DND-41 (cell line): ENCODE measurements around the gene TAF13.
A peak's percentile ranks its signal among the peaks of the same experiment; 100 is the strongest.

Experiments
- ATAC-seq: fragments of 200-7000 bp; cut with Tn5 transposase; 3 replicates; pipeline ENCODE4 v1.9.1; 2021; ENCODE audit warnings: low read depth; ENCODE audit not compliant: insufficient read depth
- DNase-seq: peaks from one replicate; pipeline ENCODE4 v3.0.0-alpha.2; 2020
- H2AFZ ChIP-seq: 2 replicates; pipeline ENCODE4 v1.6.0; 2012; ENCODE audit warnings: low read depth, low read length
- H3K27ac ChIP-seq: 2 replicates; pipeline ENCODE4 v1.5.1; 2012; ENCODE audit warnings: low read length, inconsistent platforms
- H3K27me3 ChIP-seq: fragments of 200-600 bp; sonication (generic); 2 replicates; pipeline ENCODE4 v1.6.0; 2012; ENCODE audit warnings: low read length, mild to moderate bottlenecking, inconsistent platforms; ENCODE audit not compliant: insufficient read depth, poor library complexity
- H3K36me3 ChIP-seq: 2 replicates; pipeline ENCODE4 v1.5.1; 2012; ENCODE audit warnings: low read length, inconsistent platforms; ENCODE audit not compliant: insufficient read depth
- H3K4me1 ChIP-seq: 2 replicates; pipeline ENCODE4 v1.5.1; 2012; ENCODE audit warnings: mild to moderate bottlenecking, low read length; ENCODE audit not compliant: insufficient read depth
- H3K4me2 ChIP-seq: 2 replicates; pipeline ENCODE4 v1.6.0; 2012; ENCODE audit warnings: mild to moderate bottlenecking, moderate library complexity, low read length, inconsistent platforms; ENCODE audit not compliant: insufficient read depth
- H3K4me3 ChIP-seq, 2 experiments: fragments of 200-600 bp in 1 of 2; shearing (Covaris generic) in 1 of 2; 2 replicates each; pipeline ENCODE4 v1.5.1; 2012 to 2016; ENCODE audit warnings: inconsistent platforms in 2 of 2, low read length in 2 of 2, mild to moderate bottlenecking in 2 of 2, low read depth in 1 of 2, moderate library complexity in 1 of 2
- H3K79me2 ChIP-seq: 2 replicates; pipeline ENCODE4 v1.6.0; 2012; ENCODE audit warnings: low read length, inconsistent platforms; ENCODE audit not compliant: insufficient read depth
- H3K9ac ChIP-seq: 2 replicates; pipeline ENCODE4 v1.6.0; 2012; ENCODE audit warnings: low read depth, mild to moderate bottlenecking, inconsistent platforms, low read length, moderate library complexity
- H3K9me3 ChIP-seq: 2 replicates; pipeline ENCODE4 v1.5.1; 2012; ENCODE audit warnings: low read length, moderate library complexity, mild to moderate bottlenecking, inconsistent platforms; ENCODE audit not compliant: insufficient read depth, severe bottlenecking
- H4K20me1 ChIP-seq: 2 replicates; pipeline ENCODE4 v1.6.0; 2012; ENCODE audit warnings: low read length; ENCODE audit not compliant: insufficient read depth
- CTCF ChIP-seq: IDR thresholded peaks from 2 replicates; pipeline ENCODE4 v1.5.1; 2012; ENCODE audit warnings: borderline replicate concordance, low read length, moderate library complexity, mild to moderate bottlenecking; ENCODE audit not compliant: poor library complexity, severe bottlenecking; ENCODE audit errors: extremely low read depth
- EZH2 ChIP-seq: IDR thresholded peaks from 3 replicates; pipeline ENCODE4 v1.6.1; 2012; ENCODE audit warnings: borderline replicate concordance, low read depth, mild to moderate bottlenecking, moderate library complexity, low read length, inconsistent platforms; ENCODE audit not compliant: severe bottlenecking

Gene TAF13

GRCh38 chr1:109104364-109105151 is 28.8 kb upstream of the TAF13 start:
- Histone ChIP-seq H4K20me1 (peaks cover 9% of the 10 kb centered on the region; the same call in 1 of the 2 replicates), H3K27me3 (no peaks in the 10 kb centered on the region), H3K4me1 (peaks cover 12% of the 10 kb centered on the region), H3K27ac (no peak overlapping the region), H3K36me3 (peaks cover 8% of the 10 kb centered on the region), H3K79me2 (peaks cover 19% of the 10 kb centered on the region), H3K9ac (no peak overlapping the region), H3K9me3 (no peaks in the 10 kb centered on the region), H2AFZ (no peak overlapping the region), H3K4me3 (no peak overlapping the region), H3K4me2 (no peak overlapping the region)
- no peak for TF ChIP-seq EZH2
- no peak for TF ChIP-seq CTCF
- DNase-seq (no peak), ATAC-seq (no peak)

GRCh38 chr1:109099938-109100773 is 24.4 kb upstream of the TAF13 start:
- ATAC-seq (peak; percentile 88), DNase-seq (peak; percentile 98)
- Histone ChIP-seq H3K9ac (peak overlapping the region; percentile 100), H3K4me1 (peaks cover 16% of the 10 kb centered on the region), H3K27me3 (no peaks in the 10 kb centered on the region), H4K20me1 (peaks cover 9% of the 10 kb centered on the region; the same call in 1 of the 2 replicates), H3K4me2 (peak overlapping the region; percentile 69), H3K4me3 (peak overlapping the region; percentile 96 to 97), H2AFZ (peak overlapping the region; percentile 85), H3K36me3 (peaks cover 8% of the 10 kb centered on the region), H3K9me3 (no peaks in the 10 kb centered on the region), H3K79me2 (peaks cover 21% of the 10 kb centered on the region), H3K27ac (peak overlapping the region; percentile 88)
- TF ChIP-seq CTCF, result peak; percentile 95
- TF ChIP-seq EZH2, result no peak

- no peak overlapping the region for H3K4me3 ChIP-seq
- no peaks in the 10 kb centered on the region for H3K27me3 ChIP-seq
- no peak for DNase-seq
- peaks cover 26% of the 10 kb centered on the region for H3K36me3 ChIP-seq
- H3K79me2 ChIP-seq, result peaks cover 44% of the 10 kb centered on the region
- no peaks in the 10 kb centered on the region for H3K9me3 ChIP-seq
- H4K20me1 ChIP-seq, result peaks cover 5% of the 10 kb centered on the region; the same call in 1 of the 2 replicates
- no peak overlapping the region for H3K27ac ChIP-seq
- H3K9ac ChIP-seq, result no peak overlapping the region
- ATAC-seq, result no peak
- TF ChIP-seq EZH2, result no peak
- no peak for TF ChIP-seq CTCF
- H3K4me2 ChIP-seq, result no peak overlapping the region
- no peak overlapping the region for H2AFZ ChIP-seq
- peaks cover 31% of the 10 kb centered on the region for H3K4me1 ChIP-seq
These were observed 20.3 kb upstream of the TAF13 start for GRCh38 chr1:109096120-109096519.
